K562 (cell line): ENCODE data around the gene ADARB2. TPM values are rescaled to one million over a fixed set of nuclear protein-coding genes. Genes with fewer than 3 reads are reported as not detected.

ENCODE experiments used
- PHF8 ChIP-seq: fragments of 200-600 bp; sonication (generic); IDR thresholded peaks from 2 replicates; pipeline ENCODE4 v1.6.1; 2012; ENCODE audit warnings: mixed run types, mild to moderate bottlenecking, inconsistent platforms, low read length, moderate library complexity, borderline replicate concordance
- RBM25 ChIP-seq: fragments of 200-400 bp; formaldehyde crosslinking; IDR thresholded peaks from 2 replicates; pipeline ENCODE4 v1.6.1; 2018; ENCODE audit warnings: low read length, low read depth, moderate library complexity; ENCODE audit not compliant: severe bottlenecking
- RFX7 ChIP-seq: fragments of 250-450 bp; sonication (Bioruptor Pico); IDR thresholded peaks from 2 replicates; pipeline ENCODE4 v1.5.1; 2021; ENCODE audit warnings: mild to moderate bottlenecking
- ZBTB8A ChIP-seq: fragments of 450-650 bp; IDR thresholded peaks from 2 replicates; pipeline ENCODE4 v1.6.1; 2018; ENCODE audit warnings: mild to moderate bottlenecking, moderate library complexity; ENCODE audit not compliant: partially characterized antibody
- polyA plus RNA-seq, 8 experiments: library from polyadenylated mRNA; depleted of rRNA in 4 of 8; stranded (reverse) in 5 of 8; unstranded in 3 of 8; fragments of >200 nt; fragmentation: Nextera tagmentation in 2 of 8; fragmentation: Illumina TruSeq in 1 of 8; extraction: Ambion mirVana in 2 of 8; extraction: Trizol in 1 of 8; gene quantifications; 2 replicates each; pipeline versions ENCODE4 v1.2.1 to v1.2.3, GENCODE V29; 2011 to 2014; ENCODE audit warnings: inconsistent platforms in 1 of 8, missing spikeins in 1 of 8
- total RNA-seq, 7 experiments: library from RNA; depleted of rRNA in 6 of 7; stranded (reverse); fragments of >200 nt in 6 of 7; fragmentation: Illumina TruSeq in 2 of 7; extraction: Trizol in 2 of 7; gene quantifications; 2 replicates each; pipeline versions ENCODE4 v1.2.1 to v1.2.3, GENCODE V29; 2011 to 2021; ENCODE audit warnings: low replicate concordance in 1 of 7
- TF ChIP-seq, protein P1 (sequence below), 2 experiments: fragments of 250-450 bp in 1 of 2; fragments of 450-650 bp in 1 of 2; sonication (Bioruptor Pico) in 1 of 2; IDR thresholded peaks; 2 replicates each; pipeline versions ENCODE4 v1.6.1 to v1.8.0; 2016 to 2021; ENCODE audit warnings: mild to moderate bottlenecking in 2 of 2, moderate library complexity in 2 of 2, missing compliant biosample characterization in 1 of 2, missing genetic modification characterization in 1 of 2
- TF ChIP-seq, protein P2 (sequence below), 2 experiments: fragments of 450-650 bp; IDR thresholded peaks; 2 replicates each; pipeline ENCODE4 v1.6.1; 2016; ENCODE audit warnings: mild to moderate bottlenecking in 2 of 2, borderline replicate concordance in 1 of 2, low read depth in 1 of 2, moderate library complexity in 1 of 2

ADARB2 gene
- total and polyA plus RNA-seq, 9 of the 15 experiments (the other 6 are each of a cell fraction or from before 2014, with no cell fraction given): not detected

DNA sequence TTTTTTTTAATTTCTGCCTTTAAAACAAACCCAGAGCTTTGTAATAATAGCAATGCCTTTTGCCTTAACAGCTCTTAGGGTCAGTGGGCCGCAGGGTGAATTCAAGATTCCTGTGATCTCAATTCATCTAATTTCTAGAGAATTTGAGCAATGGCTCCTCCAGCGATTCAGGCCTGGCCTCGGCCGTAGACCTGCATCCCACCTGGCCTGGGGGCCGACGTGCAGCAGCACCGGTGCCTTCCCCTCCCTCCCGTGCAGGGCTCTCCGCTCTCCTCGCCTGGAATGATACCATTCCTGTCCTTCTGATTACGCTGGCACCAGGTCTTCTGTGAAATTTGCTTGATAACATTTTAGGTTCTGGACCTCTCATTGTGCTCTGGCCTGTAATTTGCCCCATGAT, 172.5 kb downstream of the ADARB2 start (continued):
- TF ChIP-seq, protein P1, sequence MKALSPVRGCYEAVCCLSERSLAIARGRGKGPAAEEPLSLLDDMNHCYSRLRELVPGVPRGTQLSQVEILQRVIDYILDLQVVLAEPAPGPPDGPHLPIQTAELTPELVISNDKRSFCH (CRISPR knock-in tag; IDR thresholded peaks at IDR 0.05): no peak
- TF ChIP-seq, protein P1 (tag; IDR thresholded peaks at IDR 0.05): no peak
- TF ChIP-seq ZBTB8A (no peak), RFX7 (CRISPR knock-in tag) (no peak), RBM25 (no peak), PHF8 (no peak)
- TF ChIP-seq, protein P2, sequence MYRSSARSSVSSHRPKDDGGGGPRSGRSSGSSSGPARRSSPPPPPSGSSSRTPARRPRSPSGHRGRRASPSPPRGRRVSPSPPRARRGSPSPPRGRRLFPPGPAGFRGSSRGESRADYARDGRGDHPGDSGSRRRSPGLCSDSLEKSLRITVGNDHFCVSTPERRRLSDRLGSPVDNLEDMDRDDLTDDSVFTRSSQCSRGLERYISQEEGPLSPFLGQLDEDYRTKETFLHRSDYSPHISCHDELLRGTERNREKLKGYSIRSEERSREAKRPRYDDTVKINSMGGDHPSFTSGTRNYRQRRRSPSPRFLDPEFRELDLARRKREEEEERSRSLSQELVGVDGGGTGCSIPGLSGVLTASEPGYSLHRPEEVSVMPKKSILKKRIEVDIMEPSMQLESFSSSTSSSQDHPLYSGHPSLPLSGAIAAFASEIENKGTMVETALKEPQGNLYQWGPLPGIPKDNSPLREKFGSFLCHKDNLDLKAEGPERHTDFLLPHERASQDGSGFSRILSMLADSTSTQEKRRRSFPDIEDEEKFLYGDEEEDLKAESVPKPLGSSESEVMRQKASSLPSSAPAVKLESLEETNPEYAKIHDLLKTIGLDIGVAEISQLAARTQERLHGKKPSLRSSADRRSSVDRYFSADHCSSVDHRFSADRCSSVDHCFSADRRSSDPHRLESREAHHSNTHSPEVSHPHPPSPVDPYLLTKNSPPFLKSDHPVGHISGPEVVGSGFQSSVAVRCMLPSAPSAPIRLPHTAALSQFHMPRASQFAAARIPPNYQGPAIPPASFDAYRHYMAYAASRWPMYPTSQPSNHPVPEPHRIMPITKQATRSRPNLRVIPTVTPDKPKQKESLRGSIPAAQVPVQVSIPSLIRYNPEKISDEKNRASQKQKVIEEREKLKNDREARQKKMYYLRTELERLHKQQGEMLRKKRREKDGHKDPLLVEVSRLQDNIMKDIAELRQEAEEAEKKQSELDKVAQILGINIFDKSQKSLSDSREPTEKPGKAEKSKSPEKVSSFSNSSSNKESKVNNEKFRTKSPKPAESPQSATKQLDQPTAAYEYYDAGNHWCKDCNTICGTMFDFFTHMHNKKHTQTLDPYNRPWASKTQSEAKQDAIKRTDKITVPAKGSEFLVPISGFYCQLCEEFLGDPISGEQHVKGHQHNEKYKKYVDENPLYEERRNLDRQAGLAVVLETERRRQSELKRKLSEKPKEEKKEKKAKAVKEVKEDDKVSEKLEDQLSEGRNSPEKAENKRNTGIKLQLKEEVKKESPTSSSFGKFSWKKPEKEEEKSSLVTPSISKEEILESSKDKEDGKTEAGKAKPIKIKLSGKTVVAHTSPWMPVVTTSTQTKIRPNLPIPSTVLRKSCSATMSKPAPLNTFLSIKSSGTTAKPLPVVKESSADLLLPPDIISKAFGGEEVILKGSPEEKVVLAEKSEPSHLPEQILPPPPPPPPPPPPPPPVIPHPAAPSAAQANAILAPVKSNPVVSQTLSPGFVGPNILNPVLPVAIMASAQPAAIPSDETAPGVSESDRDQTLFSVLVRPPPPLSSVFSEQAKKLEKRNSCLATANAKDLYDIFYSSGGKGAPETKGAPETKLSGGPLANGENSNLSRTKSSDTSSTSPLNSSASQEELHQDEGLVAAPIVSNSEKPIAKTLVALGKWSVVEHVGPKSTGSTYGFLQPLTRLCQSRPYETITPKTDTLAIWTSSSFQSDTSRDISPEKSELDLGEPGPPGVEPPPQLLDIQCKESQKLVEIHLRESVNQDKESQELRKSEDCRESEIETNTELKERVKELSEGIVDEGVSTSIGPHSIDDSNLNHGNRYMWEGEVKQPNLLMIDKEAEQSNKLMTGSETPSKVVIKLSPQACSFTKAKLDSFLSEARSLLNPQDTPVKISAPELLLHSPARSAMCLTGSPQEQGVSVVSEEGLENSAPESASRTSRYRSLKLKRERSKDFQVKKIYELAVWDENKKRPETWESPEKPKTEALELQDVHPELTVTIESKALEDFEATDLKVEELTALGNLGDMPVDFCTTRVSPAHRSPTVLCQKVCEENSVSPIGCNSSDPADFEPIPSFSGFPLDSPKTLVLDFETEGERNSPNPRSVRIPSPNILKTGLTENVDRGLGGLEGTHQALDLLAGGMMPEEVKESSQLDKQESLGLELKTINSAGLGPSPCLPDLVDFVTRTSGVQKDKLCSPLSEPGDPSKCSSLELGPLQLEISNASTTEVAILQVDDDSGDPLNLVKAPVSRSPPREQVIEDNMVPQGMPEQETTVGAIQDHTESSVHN (IDR thresholded peaks at IDR 0.05; ENCODE audit: borderline replicate concordance in 1 of 2, low read depth in 1 of 2): no peak
